Vagina (tissue), 2 donors: ENCODE measurements around the gene OR2AJ1. TPM values are rescaled to one million over a fixed set of nuclear protein-coding genes. Genes with fewer than 3 reads are reported as not detected.

Source experiments
- DNase-seq, 2 donors: peaks; one replicate each; pipeline ENCODE4 v3.0.0-alpha.2; 2017; ENCODE audit errors: extremely low spot score in 2 of 2
- H3K27ac ChIP-seq: fragments of 200-600 bp; sonication (generic); one replicate; pipeline ENCODE4 v1.5.1; 2019
- H3K27me3 ChIP-seq: fragments of 200-600 bp; sonication (generic); one replicate; pipeline ENCODE4 v1.5.1; 2019
- H3K36me3 ChIP-seq, 2 donors: fragments of 200-600 bp; sonication (generic); one replicate each; pipeline ENCODE4 v1.5.1; 2017 to 2019
- H3K4me1 ChIP-seq: fragments of 200-600 bp; sonication (generic); one replicate; pipeline ENCODE4 v1.5.1; 2019
- H3K4me3 ChIP-seq, 2 donors: fragments of 200-600 bp; sonication (generic); 1 replicate in 1 of 2; 2 replicates in 1 of 2; pipeline ENCODE4 v1.5.1; 2016 to 2019
- H3K9me3 ChIP-seq: fragments of 200-600 bp; sonication (generic); one replicate; pipeline ENCODE4 v1.5.1; 2019
- POLR2A ChIP-seq, 2 donors: fragments of 450-650 bp; IDR thresholded peaks; one replicate each; pipeline ENCODE4 v1.6.1; 2017; ENCODE audit warnings: antibody characterized with exemption in 2 of 2, mild to moderate bottlenecking in 2 of 2, moderate library complexity in 2 of 2
- POLR2AphosphoS5 ChIP-seq, 2 donors: sonication (generic); formaldehyde crosslinking; IDR thresholded peaks; one replicate each; pipeline ENCODE4 v1.9.0; 2017; ENCODE audit warnings: antibody characterized with exemption in 2 of 2, mild to moderate bottlenecking in 2 of 2, low read depth in 1 of 2; ENCODE audit not compliant: insufficient read depth in 1 of 2
- intact Hi-C: fragments of 100-400 bp; cut with DNase I; formaldehyde crosslinking; loops from one replicate; pipeline ENCODE4 v1.15.1; 2023
- total RNA-seq: library from RNA; depleted of rRNA; stranded (reverse); fragments of >200 nt; gene quantifications from one replicate; pipeline ENCODE4 v1.2.3, GENCODE V29; 2016
- TF ChIP-seq, protein P1 (sequence below), 3 experiments: fragments of 450-650 bp in 2 of 3; fragments of 200-600 bp in 1 of 3; sonication (generic) in 1 of 3; IDR thresholded peaks; one replicate each; pipeline ENCODE4 v1.5.1; 2017 to 2019; ENCODE audit warnings: antibody characterized with exemption in 3 of 3, mild to moderate bottlenecking in 2 of 3, moderate library complexity in 2 of 3

The OR2AJ1 gene
- total RNA-seq, 1 donor from 2014 or later = not detected

DNA sequence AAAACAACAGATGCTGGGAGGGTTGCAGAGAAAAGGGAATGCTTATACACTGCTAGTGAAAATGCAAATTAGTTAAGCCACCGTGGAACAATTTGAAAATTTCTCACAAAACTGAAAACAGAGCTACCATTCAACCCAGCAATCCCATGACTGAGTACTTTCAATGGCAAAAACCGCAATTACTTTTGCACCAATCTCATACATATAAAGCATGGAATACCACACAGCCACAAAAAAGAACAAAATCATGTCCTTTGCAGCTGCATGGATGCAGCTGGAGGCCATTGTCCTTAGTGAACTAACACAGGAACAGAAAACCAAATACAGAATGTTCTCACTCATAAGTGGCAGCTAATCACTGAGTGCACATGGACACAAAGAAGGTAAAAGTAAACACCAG, 10.9 kb upstream of the OR2AJ1 start:
- Histone ChIP-seq H3K4me3 (no peak overlapping the region), H3K27ac (no peak overlapping the region), H3K4me1 (no peaks in the 10 kb centered on the region), H3K9me3 (no peaks in the 10 kb centered on the region), H3K27me3 (no peaks in the 10 kb centered on the region), H3K36me3 (no peaks in the 10 kb centered on the region)
- no peak for TF ChIP-seq POLR2A (IDR thresholded peaks at IDR 0.05)
- TF ChIP-seq, protein P1, sequence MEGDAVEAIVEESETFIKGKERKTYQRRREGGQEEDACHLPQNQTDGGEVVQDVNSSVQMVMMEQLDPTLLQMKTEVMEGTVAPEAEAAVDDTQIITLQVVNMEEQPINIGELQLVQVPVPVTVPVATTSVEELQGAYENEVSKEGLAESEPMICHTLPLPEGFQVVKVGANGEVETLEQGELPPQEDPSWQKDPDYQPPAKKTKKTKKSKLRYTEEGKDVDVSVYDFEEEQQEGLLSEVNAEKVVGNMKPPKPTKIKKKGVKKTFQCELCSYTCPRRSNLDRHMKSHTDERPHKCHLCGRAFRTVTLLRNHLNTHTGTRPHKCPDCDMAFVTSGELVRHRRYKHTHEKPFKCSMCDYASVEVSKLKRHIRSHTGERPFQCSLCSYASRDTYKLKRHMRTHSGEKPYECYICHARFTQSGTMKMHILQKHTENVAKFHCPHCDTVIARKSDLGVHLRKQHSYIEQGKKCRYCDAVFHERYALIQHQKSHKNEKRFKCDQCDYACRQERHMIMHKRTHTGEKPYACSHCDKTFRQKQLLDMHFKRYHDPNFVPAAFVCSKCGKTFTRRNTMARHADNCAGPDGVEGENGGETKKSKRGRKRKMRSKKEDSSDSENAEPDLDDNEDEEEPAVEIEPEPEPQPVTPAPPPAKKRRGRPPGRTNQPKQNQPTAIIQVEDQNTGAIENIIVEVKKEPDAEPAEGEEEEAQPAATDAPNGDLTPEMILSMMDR (IDR thresholded peaks at IDR 0.05) = no peak
- no peak for TF ChIP-seq POLR2AphosphoS5 (IDR thresholded peaks at IDR 0.05; ENCODE audit: insufficient read depth in 1 of 2, low read depth in 1 of 2)
- DNase-seq = no peak
- intact Hi-C loops = no loop called here

DNA sequence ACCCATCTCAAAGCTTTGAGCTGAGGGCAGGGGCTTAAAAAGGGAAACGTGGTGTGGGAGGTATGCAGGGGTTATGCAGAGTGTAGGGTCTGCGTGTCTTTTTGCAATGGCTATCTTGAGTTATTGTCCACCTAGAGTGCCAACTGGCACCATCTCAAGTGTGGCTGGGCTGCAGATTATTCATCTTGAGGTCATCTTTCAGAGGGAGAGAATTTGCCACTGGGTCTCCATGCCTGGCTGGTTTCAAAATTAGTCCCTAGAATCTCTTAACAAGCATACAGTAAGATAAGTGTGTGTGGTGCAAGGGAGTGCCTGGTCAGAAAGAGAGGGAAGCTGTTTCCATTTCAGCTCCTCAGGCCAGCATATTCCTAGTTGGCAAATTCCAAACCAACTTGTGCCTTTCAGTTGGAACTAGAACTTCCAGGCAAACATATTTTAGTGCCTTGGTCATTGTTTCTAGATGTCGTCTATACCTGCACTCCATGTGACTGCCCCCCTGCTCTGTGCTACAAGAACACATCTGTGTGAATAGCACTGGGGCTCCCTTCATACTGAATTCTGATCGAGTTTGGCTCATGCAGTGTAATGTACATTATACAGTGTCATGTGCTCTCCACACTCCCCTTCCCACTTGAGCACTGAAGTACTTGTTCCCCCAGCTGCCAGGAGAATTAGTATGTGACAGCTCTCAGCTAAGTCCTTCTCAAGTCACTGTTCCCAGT, 9.6 kb upstream of the OR2AJ1 start:
- Histone ChIP-seq H3K4me3 (no peak overlapping the region), H3K27ac (no peak overlapping the region), H3K27me3 (no peaks in the 10 kb centered on the region), H3K36me3 (no peaks in the 10 kb centered on the region), H3K9me3 (no peaks in the 10 kb centered on the region), H3K4me1 (no peaks in the 10 kb centered on the region)
- intact Hi-C loops = no loop called here
- DNase-seq = no peak
- TF ChIP-seq, protein P1 (IDR thresholded peaks at IDR 0.05) = no peak
- TF ChIP-seq POLR2A (IDR thresholded peaks at IDR 0.05) (no peak), POLR2AphosphoS5 (IDR thresholded peaks at IDR 0.05; ENCODE audit: insufficient read depth in 1 of 2, low read depth in 1 of 2) (no peak)

DNA sequence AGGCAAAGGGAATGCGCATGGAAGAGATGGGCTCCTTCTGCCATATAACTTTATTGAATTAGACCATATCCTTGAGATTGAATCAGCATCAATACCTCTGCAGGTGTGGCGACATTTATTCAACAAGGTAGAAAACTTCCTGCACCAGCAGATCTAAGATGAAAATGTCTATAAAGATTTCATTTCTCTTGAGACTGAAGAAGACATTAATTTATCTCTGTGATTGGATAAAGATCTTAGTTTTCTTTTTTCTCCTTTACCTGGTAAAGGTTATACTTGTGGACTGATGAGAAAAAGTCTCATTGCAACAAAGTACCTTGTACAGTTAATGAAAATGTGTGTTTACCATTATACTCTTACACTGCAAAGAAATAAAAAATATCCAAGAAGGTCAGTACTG, 4.7 kb upstream of the OR2AJ1 start, which contains the start of gene OR2T8:
Gene OR2T8, plus strand, starts transcription at position 301 of the 400 bp plus-strand sequence. CDS start 766 bp downstream, outside the sequence.
- no peak for TF ChIP-seq POLR2A (IDR thresholded peaks at IDR 0.05)
- no peak for TF ChIP-seq POLR2AphosphoS5 (IDR thresholded peaks at IDR 0.05; ENCODE audit: insufficient read depth in 1 of 2, low read depth in 1 of 2)
- TF ChIP-seq, protein P1 (IDR thresholded peaks at IDR 0.05) = no peak
- H3K27me3 ChIP-seq = no peaks in the 10 kb centered on the region
- no peaks in the 10 kb centered on the region for H3K9me3 ChIP-seq
- DNase-seq = no peak
- no peaks in the 10 kb centered on the region for H3K36me3 ChIP-seq
- H3K27ac ChIP-seq = no peak within 1 kb of the TSS
- H3K4me1 ChIP-seq = no peaks in the 10 kb centered on the region
- no peak within 1 kb of the TSS for H3K4me3 ChIP-seq
- intact Hi-C loops = no loop called here

DNA sequence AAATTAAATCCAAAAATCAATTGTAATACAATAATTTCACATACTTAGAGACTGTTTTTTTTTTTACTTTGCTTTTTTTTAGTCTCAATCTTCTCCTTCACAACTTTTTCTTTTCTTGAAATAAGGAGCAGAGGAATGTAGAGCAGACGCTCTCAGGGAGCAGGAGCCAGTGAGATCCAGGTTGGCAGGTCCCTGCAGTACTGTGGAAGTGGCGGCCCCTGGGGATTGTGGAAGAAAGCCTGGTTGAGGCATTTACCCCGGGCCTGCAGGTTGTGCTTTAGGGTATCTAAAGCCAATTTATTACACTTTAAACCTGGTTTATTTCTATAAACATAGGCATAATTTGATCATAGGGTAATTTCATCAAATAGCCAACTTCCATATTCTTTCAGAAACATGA, 748 bp upstream of the OR2AJ1 start:
- no peak for TF ChIP-seq POLR2A (IDR thresholded peaks at IDR 0.05)
- TF ChIP-seq, protein P1 (IDR thresholded peaks at IDR 0.05) = no peak
- no peak for TF ChIP-seq POLR2AphosphoS5 (IDR thresholded peaks at IDR 0.05; ENCODE audit: insufficient read depth in 1 of 2, low read depth in 1 of 2)
- Histone ChIP-seq H3K9me3 (no peaks in the 10 kb centered on the region), H3K4me1 (no peaks in the 10 kb centered on the region), H3K36me3 (no peaks in the 10 kb centered on the region), H3K27me3 (no peaks in the 10 kb centered on the region), H3K4me3 (no peak overlapping the region), H3K27ac (no peak overlapping the region)
- intact Hi-C loops = no loop called here
- DNase-seq = no peak

DNA sequence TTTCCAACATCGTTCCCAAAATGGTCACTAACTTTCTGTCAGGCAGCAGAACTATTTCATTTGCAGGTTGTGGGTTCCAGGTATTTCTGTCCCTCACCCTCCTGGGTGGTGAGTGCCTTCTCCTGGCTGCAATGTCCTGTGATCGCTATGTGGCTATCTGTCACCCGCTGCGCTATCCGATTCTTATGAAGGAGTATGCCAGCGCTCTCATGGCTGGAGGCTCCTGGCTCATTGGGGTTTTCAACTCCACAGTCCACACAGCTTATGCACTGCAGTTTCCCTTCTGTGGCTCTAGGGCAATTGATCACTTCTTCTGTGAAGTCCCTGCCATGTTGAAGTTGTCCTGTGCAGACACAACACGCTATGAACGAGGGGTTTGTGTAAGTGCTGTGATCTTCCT, 9.3 kb downstream of the OR2AJ1 start:
- Histone ChIP-seq H3K27me3 (no peaks in the 10 kb centered on the region), H3K36me3 (no peaks in the 10 kb centered on the region), H3K27ac (no peak overlapping the region), H3K4me1 (no peaks in the 10 kb centered on the region), H3K9me3 (no peaks in the 10 kb centered on the region), H3K4me3 (no peak overlapping the region)
- no peak for DNase-seq
- intact Hi-C loops = no loop called here
- TF ChIP-seq POLR2AphosphoS5 (IDR thresholded peaks at IDR 0.05; ENCODE audit: insufficient read depth in 1 of 2, low read depth in 1 of 2) (no peak), POLR2A (IDR thresholded peaks at IDR 0.05) (no peak)
- TF ChIP-seq, protein P1 (IDR thresholded peaks at IDR 0.05) = no peak
